ENCODE measurements around the gene NPFFR1. TPM values are rescaled to one million over a fixed set of nuclear protein-coding genes. Genes with fewer than 3 reads are reported as not detected.
A peak's percentile ranks its signal among the peaks of the same experiment; 100 is the strongest.

Gene NPFFR1
- total and polyA plus RNA-seq, 10 of the 15 experiments (the other 5 are each of a cell fraction or from before 2014, with no cell fraction given), result 0.03 TPM; not detected in 9

GRCh38 chr10:70255329-70256299 lies 28.2 kb downstream of the NPFFR1 start:
- H3K27ac ChIP-seq (ENCODE audit: control insufficient read depth, insufficient read depth), result no peak overlapping the region
- ATAC-seq (peak; percentile 57), DNase-seq (ENCODE audit: low read depth, low spot score) (no peak), FAIRE-seq (no peak)
- no peak overlapping the region for H3K9ac ChIP-seq (ENCODE audit: control insufficient read depth, insufficient read depth, low read length)
- no peaks in the 10 kb centered on the region for H3K36me3 ChIP-seq (ENCODE audit: control insufficient read depth in 2 of 2, insufficient read depth in 2 of 2, low read length in 1 of 2)
- 60% methylated on average over 59 of the region's 73 CpGs for WGBS (ENCODE audit: insufficient coverage, insufficient replicate concordance, low lambda C conversion rate, missing lambda C conversion rate)
- no peaks in the 10 kb centered on the region for H4K20me1 ChIP-seq (ENCODE audit: control insufficient read depth, insufficient read depth)
- peak overlapping the region; percentile 59 for H3K4me2 ChIP-seq (ENCODE audit: control insufficient read depth, insufficient read depth)
- no peaks in the 10 kb centered on the region for H3K4me1 ChIP-seq (ENCODE audit: control insufficient read depth, insufficient read depth, low read length)
- ChIA-PET RAD21 (ENCODE audit: unreplicated experiment) (no interaction called here), POLR2A (interaction anchor here (0.6 to 0.7 kb wide), 2 partner anchors 30 to 917 kb away, joined by 4 to 5 read pairs; no protein-coding TSS in a partner anchor), CTCF (interaction anchor here (0.9 to 2.4 kb wide), 4 partner anchors 9 to 109 kb away, joined by 3 to 8 read pairs (median 4); partner anchors contain the start of gene PPA1), SMC1A (ENCODE audit: uncharacterized antibody, unreplicated experiment) (interaction anchor here (1.4 kb wide), 1 partner anchor 297 kb away, joined by 5 read pairs; no protein-coding TSS in a partner anchor)
- peaks cover 5% of the 10 kb centered on the region; the same call in 2 of the 3 replicates for H3K9me3 ChIP-seq (replicated peaks; ENCODE audit: control insufficient read depth, insufficient read depth, low read length)
- H2AFZ ChIP-seq (ENCODE audit: control insufficient read depth, low read depth, low read length), result peak overlapping the region; percentile 7
- no peaks in the 10 kb centered on the region for H3K79me2 ChIP-seq (ENCODE audit: control insufficient read depth, insufficient read depth, low read length)
- in situ Hi-C loops (cut with MboI), result no loop called here
- no TSS peak for BruUV-seq (replicated peaks)
- TF ChIP-seq MEF2A (IDR thresholded peaks at IDR 0.05; ENCODE audit: insufficient read depth, low read depth, low read length) (no peak), TCF12 (IDR thresholded peaks at IDR 0.05; ENCODE audit: low read depth, low read length) (no peak), HCFC1 (IDR thresholded peaks at IDR 0.05; ENCODE audit: low read length) (no peak), SREBF2 (IDR thresholded peaks at IDR 0.05; ENCODE audit: low read length) (no peak), IRF4 (IDR thresholded peaks at IDR 0.05; ENCODE audit: low read depth, low read length) (no peak), NFXL1 (IDR thresholded peaks at IDR 0.05; ENCODE audit: borderline replicate concordance) (no peak), ELK1 (IDR thresholded peaks at IDR 0.05; ENCODE audit: low read depth, low read length) (no peak), STAT1 (conservative IDR thresholded peaks at IDR 0.05) (no peak), SUPT20H (IDR thresholded peaks at IDR 0.05; ENCODE audit: borderline replicate concordance, control insufficient read depth, low read depth, low read length) (no peak), NFYB (IDR thresholded peaks at IDR 0.05; ENCODE audit: insufficient read depth, low read depth, low read length) (no peak), SIX5 (IDR thresholded peaks at IDR 0.05; ENCODE audit: low read depth, low read length, severe bottlenecking) (no peak), CREB1 (IDR thresholded peaks at IDR 0.05; ENCODE audit: low read depth) (no peak), SIN3A (IDR thresholded peaks at IDR 0.05; ENCODE audit: low read depth, low read length) (no peak), FOXK2 (IDR thresholded peaks at IDR 0.05) (no peak), HDAC2 (IDR thresholded peaks at IDR 0.05) (no peak), CHD1 (IDR thresholded peaks at IDR 0.05; ENCODE audit: low read depth, low read length) (no peak), USF2 (IDR thresholded peaks at IDR 0.05; ENCODE audit: borderline replicate concordance, low read depth, low read length) (no peak), FOXM1 (IDR thresholded peaks at IDR 0.05; ENCODE audit: low read depth, low read length) (no peak), SMAD1 (IDR thresholded peaks at IDR 0.05; ENCODE audit: low read depth, partially characterized antibody) (no peak)
- TF ChIP-seq, protein P1, sequence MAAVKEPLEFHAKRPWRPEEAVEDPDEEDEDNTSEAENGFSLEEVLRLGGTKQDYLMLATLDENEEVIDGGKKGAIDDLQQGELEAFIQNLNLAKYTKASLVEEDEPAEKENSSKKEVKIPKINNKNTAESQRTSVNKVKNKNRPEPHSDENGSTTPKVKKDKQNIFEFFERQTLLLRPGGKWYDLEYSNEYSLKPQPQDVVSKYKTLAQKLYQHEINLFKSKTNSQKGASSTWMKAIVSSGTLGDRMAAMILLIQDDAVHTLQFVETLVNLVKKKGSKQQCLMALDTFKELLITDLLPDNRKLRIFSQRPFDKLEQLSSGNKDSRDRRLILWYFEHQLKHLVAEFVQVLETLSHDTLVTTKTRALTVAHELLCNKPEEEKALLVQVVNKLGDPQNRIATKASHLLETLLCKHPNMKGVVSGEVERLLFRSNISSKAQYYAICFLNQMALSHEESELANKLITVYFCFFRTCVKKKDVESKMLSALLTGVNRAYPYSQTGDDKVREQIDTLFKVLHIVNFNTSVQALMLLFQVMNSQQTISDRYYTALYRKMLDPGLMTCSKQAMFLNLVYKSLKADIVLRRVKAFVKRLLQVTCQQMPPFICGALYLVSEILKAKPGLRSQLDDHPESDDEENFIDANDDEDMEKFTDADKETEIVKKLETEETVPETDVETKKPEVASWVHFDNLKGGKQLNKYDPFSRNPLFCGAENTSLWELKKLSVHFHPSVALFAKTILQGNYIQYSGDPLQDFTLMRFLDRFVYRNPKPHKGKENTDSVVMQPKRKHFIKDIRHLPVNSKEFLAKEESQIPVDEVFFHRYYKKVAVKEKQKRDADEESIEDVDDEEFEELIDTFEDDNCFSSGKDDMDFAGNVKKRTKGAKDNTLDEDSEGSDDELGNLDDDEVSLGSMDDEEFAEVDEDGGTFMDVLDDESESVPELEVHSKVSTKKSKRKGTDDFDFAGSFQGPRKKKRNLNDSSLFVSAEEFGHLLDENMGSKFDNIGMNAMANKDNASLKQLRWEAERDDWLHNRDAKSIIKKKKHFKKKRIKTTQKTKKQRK (IDR thresholded peaks at IDR 0.05; ENCODE audit: low read depth, low read length), result no peak
- H3K4me3 ChIP-seq, result no peak overlapping the region
- intact Hi-C loops (cut with micrococcal nuclease; ENCODE audit: unreplicated experiment), result no loop called here
- H3K27me3 ChIP-seq (replicated peaks in 1 of 2; ENCODE audit: control insufficient read depth in 2 of 2, insufficient read depth in 2 of 2, low read length in 1 of 2), result peaks cover 4 to 16% of the 10 kb centered on the region in 2 experiments
